HG03045 (cell line): ENCODE data around the gene GPR78.

ENCODE experiments used
- ATAC-seq: cut with Tn5 transposase; IDR thresholded peaks from one replicate; pipeline ENCODE4 v1.9.1; 2021; ENCODE audit warnings: mild to moderate bottlenecking, moderate library complexity; ENCODE audit not compliant: unreplicated experiment

Gene GPR78

DNA sequence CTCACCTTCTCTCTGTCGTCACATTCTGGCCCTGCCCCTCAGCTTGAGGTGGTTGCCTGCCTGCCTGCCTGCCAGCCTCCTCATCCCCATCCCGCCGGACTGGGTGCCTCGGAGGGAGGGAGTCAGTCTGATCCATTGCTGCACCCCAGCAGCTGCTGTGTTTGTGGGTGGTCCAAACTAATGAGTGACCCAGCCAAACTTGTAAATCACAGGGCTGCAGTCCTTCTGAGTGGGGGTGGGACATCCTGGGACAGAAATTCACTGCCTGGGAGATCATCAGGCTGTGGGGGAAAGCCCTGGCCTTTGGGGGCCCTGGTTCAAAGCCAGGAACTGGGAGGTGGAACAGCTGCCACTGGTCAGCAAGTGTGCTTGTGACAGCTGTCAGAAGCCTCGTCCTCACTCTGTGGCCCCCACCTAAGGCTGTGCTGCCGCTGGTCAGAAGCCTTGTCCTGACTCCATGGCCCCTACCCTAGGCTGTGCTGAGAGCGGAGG, 5.6 kb downstream of the GPR78 start:
- ATAC-seq = no peak

GRCh38 chr4:8586246-8586645, 6.1 kb downstream of the GPR78 start:
- ATAC-seq = no peak

- ATAC-seq = no peak
Observed at GRCh38 chr4:8586671-8587468, 6.7 kb downstream of the GPR78 start.

DNA sequence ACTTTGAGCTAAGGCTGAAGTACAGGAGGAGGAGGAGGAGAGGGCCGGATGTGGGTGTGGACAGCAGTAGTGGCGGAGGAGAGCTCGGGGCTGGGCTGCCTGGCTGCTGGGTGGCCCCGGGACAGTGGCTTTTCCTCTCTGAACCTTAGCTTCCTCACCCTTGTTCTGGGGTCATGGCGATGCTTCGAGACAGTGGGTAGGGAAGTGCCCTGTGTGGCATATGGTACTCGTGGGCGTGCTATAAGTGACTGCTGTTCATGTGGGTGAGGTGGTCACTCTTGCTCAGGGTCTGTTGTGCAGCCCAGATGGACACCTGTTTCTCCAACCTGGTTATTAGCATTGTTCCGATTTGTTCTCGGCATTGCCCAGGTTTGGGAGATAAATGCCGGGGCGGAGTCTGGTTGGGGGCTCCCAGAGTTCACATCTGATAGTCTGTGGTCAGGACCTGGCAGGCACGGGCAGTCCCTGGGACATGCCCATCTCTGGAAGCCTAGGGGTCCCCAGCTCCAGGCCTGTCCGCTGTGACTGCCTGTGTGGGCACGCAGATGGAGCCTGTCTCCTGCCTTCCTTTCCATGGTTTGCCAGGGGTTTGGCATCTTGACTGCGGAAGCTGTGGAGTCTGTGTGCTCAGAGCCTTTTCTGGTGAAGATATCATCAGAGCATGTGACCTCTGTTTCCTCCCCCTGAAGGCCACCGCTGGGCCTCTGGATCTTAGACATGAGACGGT, 7.4 kb downstream of the GPR78 start:
- ATAC-seq = no peak

- no peak for ATAC-seq
Observed at GRCh38 chr4:8588196-8588470, 7.9 kb downstream of the GPR78 start.

GRCh38 chr4:8589336-8589735, 9.1 kb downstream of the GPR78 start:
- ATAC-seq = no peak

GRCh38 chr4:8589823-8590545, 9.8 kb downstream of the GPR78 start:
- ATAC-seq = no peak

GRCh38 chr4:8590546-8590880, 10.3 kb downstream of the GPR78 start:
- no peak for ATAC-seq

GRCh38 chr4:8591114-8591513, 10.9 kb downstream of the GPR78 start:
- no peak for ATAC-seq

GRCh38 chr4:8591626-8592365, 11.6 kb downstream of the GPR78 start:
- ATAC-seq = no peak

DNA sequence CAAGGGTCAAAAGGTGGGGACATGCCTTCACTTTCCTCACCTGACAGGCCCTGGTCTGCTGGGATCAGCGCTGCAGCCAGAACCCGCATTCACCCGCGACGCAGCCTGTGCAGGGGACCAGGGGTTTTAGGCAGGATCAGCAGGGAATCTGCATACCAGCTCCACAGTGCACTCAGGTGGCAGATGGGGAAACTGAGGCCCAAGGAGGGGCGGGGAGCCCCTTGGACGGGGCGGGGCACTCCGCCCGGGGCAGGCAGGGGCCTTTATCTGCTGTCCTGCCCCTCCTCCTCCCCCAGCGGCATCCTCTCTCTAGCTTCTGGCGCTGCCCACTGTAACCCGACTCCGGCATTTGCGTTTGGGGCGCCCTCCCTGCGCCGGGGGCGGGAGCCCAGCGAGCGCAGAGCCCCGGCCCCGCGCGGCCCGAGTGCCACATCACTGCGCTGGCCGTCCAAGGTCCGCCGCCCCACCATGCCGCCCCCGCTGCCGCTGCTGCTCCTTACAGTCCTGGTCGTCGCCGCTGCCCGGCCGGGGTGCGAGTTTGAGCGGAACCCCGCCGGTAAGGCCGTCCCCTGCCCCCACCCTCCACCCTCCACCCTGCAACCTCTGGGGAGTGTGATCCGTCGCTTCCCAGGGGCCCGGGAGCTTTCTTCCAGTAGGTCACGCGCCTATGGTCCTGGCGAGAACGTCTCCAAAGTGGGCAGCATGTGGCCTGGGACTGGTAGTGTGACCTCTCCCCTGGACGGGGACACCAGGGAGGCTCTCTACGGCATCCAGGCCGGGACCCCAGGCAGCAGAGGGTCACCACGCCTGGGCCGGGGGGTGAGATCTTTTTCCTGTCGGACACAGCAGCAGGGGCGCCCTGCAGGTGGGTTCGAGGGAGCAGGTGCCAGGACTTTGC, 12.4 kb downstream of the GPR78 start, which contains the start of gene CPZ:
Gene CPZ (plus strand): TSS at position 400 of the 898 bp plus-strand sequence. CDS start 69 bp downstream, at position 469.
- ATAC-seq = no peak

DNA sequence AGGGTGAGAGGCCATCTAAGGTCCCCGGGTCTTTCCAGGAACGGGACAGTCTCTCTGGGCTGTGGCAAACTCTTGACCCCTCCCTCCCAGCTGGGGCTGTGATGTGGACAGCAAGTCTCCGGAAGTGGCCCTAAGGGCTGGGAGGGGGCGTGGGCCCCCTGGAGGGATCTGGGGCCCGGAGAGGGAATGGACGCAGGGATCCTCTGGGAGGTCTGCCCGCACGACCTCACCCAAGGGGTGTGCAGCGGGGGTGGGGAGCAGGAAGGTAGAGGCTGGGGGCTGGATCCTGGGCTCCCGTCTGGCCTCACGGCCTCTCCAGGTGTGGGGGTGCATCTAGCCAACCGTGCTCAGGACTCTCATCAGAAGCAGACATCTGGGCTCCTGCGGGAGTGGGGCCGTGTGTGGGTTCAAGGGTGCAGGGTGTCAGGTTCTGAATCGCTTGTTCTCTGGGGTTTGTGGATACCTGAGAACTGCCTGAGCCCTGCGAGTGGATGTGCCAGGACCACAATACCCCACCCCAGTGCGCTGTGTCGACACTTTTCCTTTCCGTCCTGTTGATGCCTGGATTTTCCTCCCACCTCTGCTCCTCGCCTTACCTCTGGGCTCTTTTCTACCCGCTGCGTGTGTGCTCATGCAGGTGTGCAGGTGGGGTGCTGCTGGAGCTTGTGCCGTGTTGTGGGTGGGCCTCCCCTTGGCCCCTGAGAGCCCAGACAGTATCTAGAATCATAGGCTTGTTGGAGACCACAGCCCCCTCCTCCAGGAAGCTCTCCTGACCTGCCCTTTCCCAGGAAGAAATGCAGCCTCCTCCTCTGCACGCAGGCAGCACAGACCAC, 13.3 kb downstream of the GPR78 start:
- no peak for ATAC-seq

DNA sequence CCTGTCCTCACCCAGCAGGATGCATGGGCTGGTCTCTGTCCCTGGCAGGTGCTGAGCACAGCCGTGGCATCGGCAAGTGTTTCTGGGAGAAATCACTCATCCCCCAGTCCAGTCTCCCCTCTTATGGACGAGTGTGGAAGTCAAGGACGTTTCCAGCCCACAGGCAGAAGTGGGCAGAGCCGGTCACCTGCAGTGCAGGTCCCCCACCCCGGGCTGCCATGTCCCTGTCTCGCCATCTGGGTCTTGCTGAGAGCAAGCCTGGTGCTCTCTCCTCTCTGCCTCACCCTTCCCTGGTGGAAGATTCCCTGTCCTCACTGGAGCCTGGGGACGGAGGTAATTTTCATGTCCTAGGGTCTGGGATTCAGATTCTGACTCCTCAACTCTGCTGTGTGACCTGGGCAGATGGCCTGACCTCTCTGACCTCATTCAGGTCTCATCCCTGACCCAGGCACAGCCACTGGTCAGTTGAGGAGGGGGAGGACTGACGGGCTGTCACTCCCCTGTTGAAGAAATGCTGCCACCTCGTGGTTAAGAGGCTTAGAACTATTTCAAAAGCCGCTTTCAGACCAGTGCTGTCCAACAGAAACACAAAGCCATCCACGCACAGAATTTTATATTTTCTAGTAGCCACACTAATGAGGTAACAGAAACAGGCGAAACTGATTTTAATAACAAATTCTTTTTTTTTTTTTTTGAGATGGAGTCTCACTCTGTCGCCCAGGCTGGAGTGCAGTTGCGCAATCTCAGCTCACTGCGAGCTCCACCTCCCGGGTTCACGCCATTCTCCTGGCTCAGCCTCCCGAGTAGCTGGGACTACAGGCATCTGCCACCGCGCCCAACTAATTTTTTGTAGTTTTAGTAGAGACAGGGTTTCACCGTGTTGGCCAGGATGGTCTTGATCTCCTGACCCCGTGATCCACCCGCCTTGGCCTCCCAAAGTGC, 14.2 kb downstream of the GPR78 start:
- ATAC-seq = no peak

- no peak for ATAC-seq
Observed at GRCh38 chr4:8595237-8596087, 15.3 kb downstream of the GPR78 start.

- no peak for ATAC-seq
Observed at GRCh38 chr4:8596891-8597290, 16.7 kb downstream of the GPR78 start.

DNA sequence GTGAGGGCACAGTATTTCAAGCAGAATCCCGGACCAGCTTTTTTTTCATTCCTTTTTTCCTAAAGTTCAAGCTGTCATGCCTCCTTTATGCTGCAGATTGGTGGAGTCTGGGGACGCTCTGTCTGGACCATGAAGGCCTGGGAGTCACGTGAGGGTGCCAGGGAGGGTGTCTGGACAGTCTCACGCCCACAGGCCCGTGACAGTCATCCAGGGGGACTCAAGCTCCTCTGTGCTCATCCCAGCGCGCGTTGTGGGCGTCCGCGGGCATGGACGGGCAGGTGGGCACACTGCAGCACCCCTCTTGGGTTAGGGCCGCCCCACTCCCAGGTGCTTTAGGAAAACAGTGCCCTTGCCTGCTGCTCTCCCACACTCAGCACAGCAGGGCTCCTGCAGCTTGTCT, 17.1 kb downstream of the GPR78 start:
- ATAC-seq = no peak

- ATAC-seq = no peak
Observed at GRCh38 chr4:8597791-8598190, 17.6 kb downstream of the GPR78 start.
